Measurements from ENCODE around the gene VCX2. TPM values are rescaled to one million over a fixed set of nuclear protein-coding genes. Genes with fewer than 3 reads are reported as not detected.
"Not testable (repeated sequence)": the region's sequence is repeated elsewhere in the genome, so short reads cannot be mapped to it uniquely, and the experiment has no call there.

The VCX2 gene
- total and polyA plus RNA-seq, 10 donors, result not detected

GRCh38 chrX:8122538-8122937, 48.5 kb downstream of the VCX2 start:
- H3K36me3 ChIP-seq, result no peaks in the 10 kb centered on the region
- no peak for DNase-seq
- no peak for TF ChIP-seq POLR2A (IDR thresholded peaks at IDR 0.05)
- no peak for TF ChIP-seq CTCF (IDR thresholded peaks at IDR 0.05 in 8 of 11, conservative IDR thresholded peaks at IDR 0.05 in 3 of 11)
- no peak for TF ChIP-seq POLR2AphosphoS5 (IDR thresholded peaks at IDR 0.05)
- H3K9me3 ChIP-seq, result peaks cover 0 to 3% (median 0%) of the 10 kb centered on the region in 8 donors
- no peak overlapping the region for H3K4me3 ChIP-seq
- H3K27me3 ChIP-seq (replicated peaks in 1 of 7), result no peaks in the 10 kb centered on the region
- WGBS, 5 donors, result 91 to 97% (median 92%) methylated on average over 6 of the region's 6 CpGs
- intact Hi-C loops (cut with DNase I; ENCODE audit: low total_unique reads), result no loop called here
- no peak overlapping the region for H3K27ac ChIP-seq
- no peaks in the 10 kb centered on the region for H3K4me1 ChIP-seq

GRCh38 chrX:8121391-8121790, 49.7 kb downstream of the VCX2 start:
- H3K27ac ChIP-seq; DNase-seq; intact Hi-C loops (cut with DNase I; ENCODE audit: low total_unique reads); H3K27me3 ChIP-seq (replicated peaks in 1 of 7); H3K4me1 ChIP-seq; H3K4me3 ChIP-seq; H3K9me3 ChIP-seq; H3K36me3 ChIP-seq: not testable (repeated sequence)
- whole genome bisulfite sequencing, 5 donors, result 90 to 96% (median 94%) methylated on average over 5 to 23 of the region's 23 CpGs

Small RNAs within 50 kb of the gene (microRNA-seq; reads per million reads assigned to microRNA genes)
- gene MIR651, result 14.1 to 18.9 (median 15.8) reads per million in 3 donors

Small RNAs within 50 kb of the gene (small RNA-seq; reads per million reads assigned to genes)
- gene MIR651, result 0.38 to 0.49 (median 0.44) reads per million in 4 donors

Other genes starting within 250 kb of the VCX2 start
- gene PNPLA4, start 243.9 kb downstream of the VCX2 start, total RNA-seq, result 10 to 100 TPM in 4 of 7 donors, 1 to 10 TPM in 3; 6.7 to 19.2 (median 10.8) TPM
- gene PNPLA4, start 243.9 kb downstream of the VCX2 start, polyA plus RNA-seq, result 1 to 10 TPM; 5.7 to 8.1 (median 7.8) TPM

All from spleen (tissue), 11 donors.